ENCODE measurements around the gene TENT4A. TPM values are rescaled to one million over a fixed set of nuclear protein-coding genes. Genes with fewer than 3 reads are reported as not detected.
A peak's percentile ranks its signal among the peaks of the same experiment; 100 is the strongest.

TENT4A gene
- total RNA-seq, 2 donors from 2014 or later = 44.2 to 44.3 TPM

GRCh38 chr5:6722015-6722414 is 8.8 kb downstream of the TENT4A start:
- peak in 1 of 2 donors; percentile 64 for ATAC-seq
- DNase-seq (ENCODE audit: low spot score in 2 of 2) = no peak

GRCh38 chr5:6723122-6723815 is 10.0 kb downstream of the TENT4A start:
- Mint-ChIP-seq H3K36me3 (peaks cover 0 to 13% of the 10 kb centered on the region in 2 donors), H3K9me3 (no peaks in the 10 kb centered on the region), H3K27ac (peak overlapping the region in 1 of 2 donors; percentile 65)
- DNase-seq (ENCODE audit: low spot score in 2 of 2) (no peak), ATAC-seq (no peak)

More at GRCh38 chr5:6722015-6722414, 8.8 kb downstream of the TENT4A start:
- peak overlapping the region; percentile 65 to 66 for H3K27ac Mint-ChIP-seq
- H3K36me3 Mint-ChIP-seq = peaks cover 0 to 16% of the 10 kb centered on the region in 2 donors
- H3K9me3 Mint-ChIP-seq = no peaks in the 10 kb centered on the region

DNA sequence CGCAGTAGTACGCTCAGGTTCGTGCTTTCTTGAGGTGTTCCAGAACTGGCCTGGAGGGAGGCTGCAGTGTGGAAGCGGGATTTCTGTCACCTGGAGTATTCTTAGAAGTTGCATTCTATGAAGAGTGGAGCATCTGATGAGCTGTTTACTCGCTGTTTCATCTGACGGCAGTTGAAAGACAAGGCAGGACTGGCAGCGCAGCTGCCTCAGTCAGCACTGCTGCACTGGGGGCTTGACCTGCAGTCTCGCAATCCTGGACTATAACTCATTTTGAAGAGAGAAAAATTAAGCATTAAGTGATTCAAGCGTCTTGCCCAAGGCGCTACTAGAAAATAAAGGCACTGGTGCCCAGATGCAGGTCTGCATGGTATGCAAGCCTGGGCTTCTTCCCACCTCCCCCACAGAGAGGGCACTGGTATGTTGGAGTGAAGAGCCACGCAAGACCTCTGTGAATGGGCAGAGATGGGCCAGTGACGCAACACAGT is 10.6 kb downstream of the TENT4A start:
- ATAC-seq (no peak), DNase-seq (ENCODE audit: low spot score in 2 of 2) (no peak)
- H3K27ac Mint-ChIP-seq = peak overlapping the region in 1 of 2 donors; percentile 89
- peaks cover 0 to 7% of the 10 kb centered on the region in 2 donors for H3K36me3 Mint-ChIP-seq
- H3K9me3 Mint-ChIP-seq = no peaks in the 10 kb centered on the region

GRCh38 chr5:6724321-6724929 is 11.2 kb downstream of the TENT4A start:
- no peaks in the 10 kb centered on the region for H3K9me3 Mint-ChIP-seq
- DNase-seq (ENCODE audit: low spot score in 2 of 2) (no peak), ATAC-seq (peak in 1 of 2 donors; percentile 43)
- H3K27ac Mint-ChIP-seq = peak overlapping the region in 1 of 2 donors; percentile 89
- H3K36me3 Mint-ChIP-seq = peaks cover 0 to 6% of the 10 kb centered on the region in 2 donors

- Mint-ChIP-seq H3K9me3 (no peaks in the 10 kb centered on the region), H3K27ac (no peak overlapping the region), H3K36me3 (peaks cover 0 to 6% of the 10 kb centered on the region in 2 donors)
- DNase-seq (ENCODE audit: low spot score in 2 of 2) (no peak), ATAC-seq (no peak)
Observed at GRCh38 chr5:6725421-6725820, 12.2 kb downstream of the TENT4A start.

DNA sequence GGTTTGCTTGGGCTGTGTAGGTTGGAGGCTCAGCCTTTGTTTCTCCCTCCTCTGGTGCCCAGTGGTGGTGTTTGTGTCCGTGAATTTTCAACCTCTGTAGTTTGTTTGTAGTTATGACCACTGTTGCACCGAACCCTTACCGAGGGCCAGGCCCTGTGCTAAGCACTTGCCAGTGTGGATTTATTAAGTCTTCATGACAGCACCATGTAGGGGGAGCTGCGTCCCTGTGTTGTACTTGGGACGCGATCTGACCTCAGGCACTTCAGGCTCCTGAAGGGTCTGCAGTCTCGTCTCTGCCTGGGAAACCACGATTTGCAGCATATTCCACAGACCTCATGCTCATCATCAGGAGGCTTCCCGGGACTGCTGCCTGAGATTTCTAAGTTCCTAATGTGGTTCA is 12.8 kb downstream of the TENT4A start:
- DNase-seq (ENCODE audit: low spot score in 2 of 2) (no peak), ATAC-seq (no peak)
- no peaks in the 10 kb centered on the region for H3K9me3 Mint-ChIP-seq
- peak overlapping the region in 1 of 2 donors; percentile 48 for H3K27ac Mint-ChIP-seq
- peaks cover 0 to 6% of the 10 kb centered on the region in 2 donors for H3K36me3 Mint-ChIP-seq

DNA sequence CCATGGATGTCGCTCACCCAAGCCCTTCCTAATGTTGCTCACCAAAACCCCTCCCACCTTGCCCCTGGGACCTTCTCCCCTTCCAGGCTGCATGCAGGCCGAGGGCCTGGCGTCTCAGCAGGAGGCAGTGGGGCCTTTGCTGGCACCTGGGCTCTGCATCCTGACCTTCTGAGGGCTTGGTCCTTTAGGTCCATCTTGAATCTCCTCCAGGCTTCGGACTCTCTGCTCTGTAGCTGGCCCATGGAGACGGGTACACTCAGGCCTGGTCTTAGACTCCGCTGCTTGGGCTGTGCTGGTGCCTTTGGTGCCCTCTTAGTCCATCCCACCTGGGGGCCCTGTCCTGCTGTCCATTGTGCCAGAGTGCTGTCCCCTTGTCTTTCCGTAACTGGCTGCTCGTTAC is 14.0 kb downstream of the TENT4A start:
- no peak for DNase-seq (ENCODE audit: low spot score in 2 of 2)
- Mint-ChIP-seq H3K9me3 (no peaks in the 10 kb centered on the region), H3K27ac (peak overlapping the region; percentile 40 to 48), H3K36me3 (peaks cover 0 to 6% of the 10 kb centered on the region in 2 donors)
- ATAC-seq = no peak

- peak; percentile 38 to 40 for ATAC-seq
- peak overlapping the region; percentile 48 to 69 for H3K27ac Mint-ChIP-seq
- DNase-seq (ENCODE audit: low spot score in 2 of 2) = no peak
- H3K36me3 Mint-ChIP-seq = peaks cover 0 to 9% of the 10 kb centered on the region in 2 donors
- no peaks in the 10 kb centered on the region for H3K9me3 Mint-ChIP-seq
Observed at GRCh38 chr5:6728011-6728794, 15.0 kb downstream of the TENT4A start.

- no peak overlapping the region for H3K27ac Mint-ChIP-seq
- no peak for ATAC-seq
- peaks cover 0 to 8% of the 10 kb centered on the region in 2 donors for H3K36me3 Mint-ChIP-seq
- H3K9me3 Mint-ChIP-seq = no peaks in the 10 kb centered on the region
- DNase-seq (ENCODE audit: low spot score in 2 of 2) = no peak
Observed at GRCh38 chr5:6728795-6729183, 15.6 kb downstream of the TENT4A start.

GRCh38 chr5:6729386-6730310 is 16.4 kb downstream of the TENT4A start:
- no peaks in the 10 kb centered on the region for H3K9me3 Mint-ChIP-seq
- ATAC-seq (peak; percentile 68 to 72), DNase-seq (ENCODE audit: low spot score in 2 of 2) (peak in 1 of 2 donors; percentile 31)
- peak overlapping the region; percentile 12 to 33 for H3K27ac Mint-ChIP-seq
- H3K36me3 Mint-ChIP-seq = peaks cover 0 to 7% of the 10 kb centered on the region in 2 donors

DNA sequence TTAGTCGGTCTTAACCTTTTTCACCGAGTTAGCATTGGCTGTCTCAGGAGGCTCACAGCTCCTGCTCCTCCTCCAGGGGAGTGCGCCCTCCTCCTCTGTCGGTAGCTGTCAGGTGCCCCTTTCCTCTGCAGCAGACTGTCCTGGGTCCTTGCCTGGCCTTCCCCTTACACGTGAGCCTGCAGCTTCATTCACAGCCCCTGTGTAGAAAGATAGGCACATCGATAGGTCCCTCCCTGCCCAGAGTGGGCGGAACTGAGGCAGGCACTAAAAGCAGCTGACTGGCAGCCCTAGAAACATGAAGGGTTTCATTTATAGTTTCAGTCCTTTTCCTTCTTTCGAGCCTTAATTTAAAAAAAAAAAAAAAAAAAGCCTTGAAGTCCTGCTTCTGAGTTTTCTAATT is 17.2 kb downstream of the TENT4A start:
- DNase-seq (ENCODE audit: low spot score in 2 of 2) (no peak), ATAC-seq (peak in 1 of 2 donors; percentile 16)
- H3K36me3 Mint-ChIP-seq = peaks cover 0 to 7% of the 10 kb centered on the region in 2 donors
- no peaks in the 10 kb centered on the region for H3K9me3 Mint-ChIP-seq
- no peak overlapping the region for H3K27ac Mint-ChIP-seq

GRCh38 chr5:6730807-6731206 is 17.6 kb downstream of the TENT4A start:
- DNase-seq (ENCODE audit: low spot score in 2 of 2) = no peak
- no peak for ATAC-seq
- Mint-ChIP-seq H3K27ac (no peak overlapping the region), H3K36me3 (peaks cover 0 to 7% of the 10 kb centered on the region in 2 donors), H3K9me3 (no peaks in the 10 kb centered on the region)

DNA sequence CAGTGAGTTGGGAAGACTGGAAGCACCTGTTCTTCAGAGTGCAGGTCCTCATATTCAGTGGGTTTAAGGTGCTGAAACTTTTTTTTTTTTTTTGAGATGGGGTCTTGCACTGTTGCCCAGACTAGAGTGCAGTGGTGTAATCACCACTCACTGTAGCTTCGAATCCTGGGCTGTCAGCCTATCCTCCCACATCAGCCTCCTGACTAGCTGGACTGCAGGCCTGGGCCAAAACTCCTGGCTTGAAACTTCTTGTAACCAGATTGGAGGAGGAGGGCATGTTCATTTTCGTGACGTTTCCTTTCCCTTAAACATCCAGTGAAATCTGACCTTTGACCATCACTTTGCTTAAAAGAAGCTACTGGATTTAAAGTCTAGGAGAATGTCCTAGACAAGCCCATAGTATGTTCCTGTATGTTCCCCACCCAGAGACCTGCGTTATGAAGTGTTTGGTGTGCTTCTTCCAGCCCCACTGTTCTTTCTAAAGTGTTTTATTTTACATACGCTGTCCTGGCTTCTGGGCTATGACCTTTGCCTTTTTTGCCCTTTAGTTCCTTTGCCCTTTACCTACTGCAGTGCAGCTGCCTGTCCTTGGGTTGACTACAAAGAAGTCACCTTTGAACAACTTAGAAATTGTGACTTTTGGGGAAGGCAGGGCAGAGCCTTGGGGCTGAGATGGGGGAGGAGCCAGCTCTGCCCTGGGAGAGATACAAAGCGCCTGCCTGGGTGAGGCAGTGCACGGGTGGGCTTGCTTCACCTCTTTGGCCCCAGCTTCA is 18.4 kb downstream of the TENT4A start:
- ATAC-seq = no peak

GRCh38 chr5:6732634-6733410 is 19.6 kb downstream of the TENT4A start:
- Mint-ChIP-seq H3K36me3 (peaks cover 7 to 25% of the 10 kb centered on the region in 2 donors), H3K27ac (peak overlapping the region; percentile 52 to 64), H3K9me3 (no peaks in the 10 kb centered on the region)
- DNase-seq (ENCODE audit: low spot score in 2 of 2) = no peak
- no peak for ATAC-seq

More for the DNA sequence above, 18.4 kb downstream of the TENT4A start:
- H3K9me3 Mint-ChIP-seq = no peaks in the 10 kb centered on the region
- no peak for DNase-seq (ENCODE audit: low spot score in 2 of 2)
- peaks cover 0 to 14% of the 10 kb centered on the region in 2 donors for H3K36me3 Mint-ChIP-seq
- H3K27ac Mint-ChIP-seq = peak overlapping the region in 1 of 2 donors; percentile 64
